Activated T-cell treated with anti-CD3 and anti-CD28 coated beads for 48 hours (primary cell): ENCODE data around the gene FOXC1.

Experiments
- DNase-seq: peaks from one replicate; pipeline ENCODE4 v3.0.0-alpha.2; 2020; ENCODE audit warnings: low read depth

The FOXC1 gene

GRCh38 chr6:1624058-1624850 is 14.5 kb downstream of the FOXC1 start:
- no peak for DNase-seq

DNA sequence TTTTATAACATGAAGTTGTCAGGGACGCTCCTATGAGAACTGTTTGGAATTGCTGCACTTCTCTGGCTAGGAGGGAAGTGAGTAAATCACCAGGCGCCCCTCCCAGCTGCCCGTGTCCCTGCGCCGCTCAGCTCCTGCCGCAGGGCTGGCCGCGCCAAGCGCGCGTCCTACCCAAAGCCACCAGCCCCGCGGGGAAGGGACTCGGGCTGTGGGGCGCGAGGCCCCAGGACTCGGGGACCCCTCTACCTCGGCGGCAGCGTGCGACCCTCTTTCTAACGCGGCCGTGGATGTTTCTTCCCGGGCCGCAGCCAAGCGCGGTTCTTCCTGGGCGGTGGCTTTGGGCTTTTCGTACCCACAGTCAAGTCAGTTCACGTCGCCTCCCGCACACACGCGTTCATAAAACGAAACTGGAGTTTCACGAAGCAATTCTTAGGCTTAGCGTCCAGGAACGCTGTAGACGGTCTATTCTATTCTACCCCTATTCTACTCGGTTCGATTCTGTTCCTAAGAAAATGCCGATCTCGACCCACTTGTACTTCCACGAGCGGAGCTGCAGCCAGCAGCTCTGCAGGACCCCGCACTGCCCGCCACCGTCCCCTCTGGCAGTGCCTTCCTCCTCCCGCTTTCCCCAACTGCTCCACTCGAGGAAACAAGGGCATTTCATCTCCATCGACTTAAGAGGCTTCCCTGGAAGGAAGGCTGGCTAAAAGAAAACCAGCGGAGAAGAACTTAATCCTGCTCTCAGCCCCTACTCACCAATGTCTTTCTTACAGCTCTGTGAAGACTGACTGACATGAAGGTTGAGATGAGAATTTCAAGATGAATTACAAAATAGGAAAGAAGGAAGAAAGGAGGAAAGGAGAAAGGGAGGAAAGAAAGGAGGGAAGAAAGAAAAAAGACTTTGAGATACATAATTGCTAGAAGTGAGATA is 15.4 kb downstream of the FOXC1 start:
- no peak for DNase-seq

DNA sequence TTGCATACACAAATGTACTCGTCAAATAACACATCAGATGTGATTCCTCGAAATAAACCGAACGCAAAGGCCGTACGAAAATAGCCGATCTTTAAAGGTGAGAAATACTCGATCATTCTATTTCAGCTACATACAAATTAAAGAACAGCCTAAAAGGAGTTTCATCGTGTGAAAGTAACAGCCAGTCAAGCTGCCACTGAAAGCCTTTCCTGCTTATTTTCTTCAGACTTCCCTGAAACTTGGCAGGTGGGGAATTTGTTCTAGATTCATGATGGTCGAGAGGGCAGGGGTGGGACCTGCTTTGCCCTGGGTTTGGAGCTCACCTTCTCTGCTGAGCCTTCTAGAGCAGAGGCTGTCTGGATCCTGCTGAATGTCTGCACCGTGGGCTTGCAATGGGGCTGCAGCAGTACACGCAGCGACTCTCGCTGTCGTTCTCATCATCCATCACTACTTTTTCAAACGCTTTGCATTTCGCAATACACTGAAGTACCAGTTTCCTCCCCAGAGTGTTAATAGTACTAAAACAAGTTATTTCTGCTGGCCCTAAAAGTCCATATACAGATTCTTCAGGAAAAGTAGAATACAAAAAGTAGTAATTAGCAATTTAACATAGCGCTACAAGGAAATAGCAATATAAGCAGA is 16.2 kb downstream of the FOXC1 start:
- no peak for DNase-seq

- no peak for DNase-seq
Measured at GRCh38 chr6:1626481-1626880, 16.8 kb downstream of the FOXC1 start.

DNA sequence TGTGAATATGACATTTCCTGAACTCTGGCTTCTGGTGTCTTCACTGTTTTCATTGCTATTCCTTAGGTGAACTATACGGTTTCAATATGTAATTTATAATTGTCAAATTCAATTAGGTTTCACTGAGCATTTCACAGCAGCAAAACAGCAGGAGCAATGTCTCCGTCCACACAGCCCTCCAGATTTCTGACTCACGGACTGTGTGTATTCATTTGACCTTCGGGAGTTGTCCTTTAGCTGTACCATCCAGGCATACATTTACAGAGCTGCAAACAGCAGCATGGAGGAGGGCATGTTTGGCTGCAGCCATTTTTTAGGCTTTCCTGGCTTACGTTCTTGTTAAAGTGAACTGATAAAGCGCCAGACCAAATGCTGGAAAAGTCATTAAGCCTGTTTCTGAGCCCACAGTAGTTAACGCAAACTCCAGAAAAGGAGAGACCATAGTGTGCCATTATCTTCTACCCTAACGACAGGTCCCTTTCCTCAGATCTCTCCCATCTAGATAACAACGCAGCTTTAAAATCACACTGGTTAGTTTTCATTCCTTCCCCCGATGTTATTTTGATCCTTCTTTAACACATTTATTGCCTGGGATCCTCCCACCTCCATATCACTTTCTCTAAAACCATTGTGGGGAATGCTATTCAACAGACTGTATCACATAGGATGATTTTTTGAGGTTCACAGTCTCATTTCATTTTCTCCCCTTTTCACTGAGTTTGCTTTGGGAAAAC is 18.3 kb downstream of the FOXC1 start:
- DNase-seq: no peak

DNA sequence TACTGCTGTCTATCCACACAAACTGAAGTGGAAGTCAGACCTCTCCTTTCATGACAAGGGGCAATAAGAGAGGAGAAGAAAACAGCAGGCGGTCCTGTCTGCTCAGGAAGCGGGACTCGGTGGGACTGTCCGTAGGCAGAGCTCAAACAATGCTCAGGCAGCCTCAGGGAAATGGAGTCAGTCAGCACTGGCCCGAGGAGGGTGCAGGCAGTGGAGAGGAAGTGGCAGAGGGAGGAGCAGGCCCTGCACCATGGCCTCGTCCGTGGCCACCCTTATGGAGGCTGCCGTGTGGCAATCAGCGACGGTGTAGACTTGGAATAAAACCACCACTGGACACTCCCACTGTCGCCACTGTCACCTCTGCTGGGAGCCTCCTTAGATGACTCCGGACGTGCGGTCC is 19.6 kb downstream of the FOXC1 start:
- DNase-seq: no peak

DNA sequence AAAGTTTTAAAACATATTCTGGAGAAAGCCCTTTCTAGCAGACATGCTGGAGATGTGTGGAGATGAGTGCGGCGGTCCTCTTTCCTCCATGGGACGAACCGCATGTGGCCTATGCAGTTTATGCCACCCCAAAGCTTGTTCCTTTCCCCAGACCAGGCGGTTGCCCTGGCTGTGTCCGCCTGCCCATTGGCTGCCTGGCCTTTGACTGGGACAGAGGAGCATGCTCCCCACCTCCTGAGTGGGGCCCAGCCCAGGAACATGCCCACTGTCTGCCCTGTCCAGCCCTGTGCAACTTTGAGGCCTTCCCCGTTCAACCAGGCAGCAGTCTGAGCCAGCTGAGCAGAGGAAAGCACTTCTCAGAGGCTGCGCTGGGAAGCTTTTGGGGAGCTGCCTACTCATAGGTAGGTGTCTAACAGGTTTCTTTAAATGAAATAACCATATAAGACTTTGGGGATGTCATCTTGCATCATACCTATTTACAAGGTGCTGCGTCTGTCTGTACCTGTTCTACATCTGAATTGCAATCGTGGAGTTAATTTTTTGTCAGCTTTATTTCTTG is 20.6 kb downstream of the FOXC1 start:
- no peak for DNase-seq

- DNase-seq: no peak
Measured at GRCh38 chr6:1630771-1631217, 21.1 kb downstream of the FOXC1 start.

DNA sequence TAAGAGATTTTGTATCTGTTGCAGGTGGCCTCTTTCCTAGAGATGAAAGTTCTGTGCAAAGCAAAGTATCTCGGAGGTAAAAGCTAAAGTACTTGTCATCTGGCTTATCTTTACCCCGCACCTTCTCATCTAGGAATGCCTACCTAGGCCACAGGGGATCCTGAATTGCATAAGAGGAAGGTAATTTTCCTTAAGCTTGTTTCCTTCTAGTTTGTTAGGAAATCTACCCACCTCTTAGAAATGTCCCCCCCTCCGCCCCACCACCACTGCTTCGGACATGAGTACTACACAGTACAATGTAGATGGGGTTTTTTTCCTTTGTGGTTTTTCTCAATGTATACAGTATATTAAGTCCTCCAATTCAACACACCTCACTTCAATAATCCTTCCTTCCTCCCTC is 21.5 kb downstream of the FOXC1 start:
- no peak for DNase-seq

GRCh38 chr6:1633366-1634021 is 23.8 kb downstream of the FOXC1 start:
- DNase-seq: no peak

- no peak for DNase-seq
Measured at GRCh38 chr6:1634081-1634480, 24.4 kb downstream of the FOXC1 start.

- DNase-seq: no peak
Measured at GRCh38 chr6:1635305-1636010, 25.7 kb downstream of the FOXC1 start.

- no peak for DNase-seq
Measured at GRCh38 chr6:1636272-1636825, 26.6 kb downstream of the FOXC1 start.

DNA sequence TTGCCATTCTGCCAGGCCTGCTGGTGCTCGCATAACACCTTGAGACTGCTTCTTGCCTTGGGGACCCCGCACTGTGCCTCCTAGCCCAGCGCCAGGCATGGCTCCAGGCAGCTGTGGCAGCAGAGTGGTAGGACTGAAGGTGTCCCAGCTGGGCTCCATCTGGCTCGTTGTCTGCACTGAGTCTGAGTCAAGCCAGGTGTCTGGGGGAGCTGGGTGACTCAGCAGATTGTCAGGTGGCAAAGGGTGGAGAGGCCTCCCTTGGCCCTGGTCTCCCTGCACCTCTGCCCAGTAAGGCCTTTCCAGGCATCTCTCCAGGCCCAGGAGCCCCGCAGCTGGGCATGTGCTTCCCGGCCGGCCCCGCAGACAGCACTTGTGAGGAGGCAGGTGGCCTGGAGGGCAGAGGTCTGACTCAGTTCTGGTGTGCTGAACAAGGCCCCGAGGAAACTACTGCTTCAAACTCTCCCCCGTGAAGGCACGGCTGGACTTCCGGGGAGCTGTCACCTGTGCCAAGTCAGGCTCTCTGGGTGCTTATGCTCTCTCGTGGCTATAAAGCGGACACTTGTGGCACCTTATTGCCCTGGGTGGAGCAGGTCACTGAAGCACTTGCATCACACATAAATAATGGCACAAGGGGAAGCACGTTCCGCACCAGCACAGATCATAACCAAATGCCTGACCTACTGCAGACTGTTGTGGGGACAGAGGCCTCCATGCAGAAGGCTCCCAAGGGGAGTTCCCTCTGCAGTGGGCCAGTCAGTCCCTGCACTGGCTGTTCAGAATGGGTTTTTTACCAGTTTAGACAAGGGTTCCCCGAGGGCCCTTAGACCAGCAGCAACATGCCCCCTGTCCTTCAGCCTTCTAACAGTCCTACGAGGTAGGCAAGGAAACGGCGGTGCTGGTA is 27.5 kb downstream of the FOXC1 start:
- no peak for DNase-seq

- DNase-seq: no peak
Measured at GRCh38 chr6:1639430-1639829, 29.7 kb downstream of the FOXC1 start.

- no peak for DNase-seq
Measured at GRCh38 chr6:1640476-1640875, 30.8 kb downstream of the FOXC1 start.

DNA sequence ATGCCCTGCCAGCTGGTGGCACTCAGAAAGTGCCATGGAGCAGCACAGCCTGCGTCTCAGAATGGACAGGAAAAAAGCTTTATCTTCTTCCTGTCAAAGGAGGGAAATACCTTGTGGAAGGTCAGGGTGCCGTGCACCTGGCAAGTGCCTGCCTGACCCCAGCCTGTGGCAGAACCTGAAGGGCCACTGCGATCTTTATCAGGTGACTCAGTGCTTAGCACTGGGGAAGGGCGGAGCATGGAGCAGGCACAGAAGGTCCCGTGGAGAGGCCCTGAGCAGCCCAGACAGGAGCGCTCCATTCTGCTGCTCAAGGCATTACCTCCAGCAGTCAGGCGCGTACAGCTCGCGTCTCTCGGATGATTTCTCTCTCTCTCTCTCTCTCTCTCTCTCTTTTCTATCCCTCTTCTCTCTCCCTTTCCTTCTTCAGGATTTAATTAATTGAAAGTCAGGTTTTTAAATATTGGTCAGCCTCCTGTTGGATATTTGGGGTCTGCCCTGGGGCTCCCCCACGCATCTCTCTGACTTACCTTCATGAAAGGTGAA is 31.7 kb downstream of the FOXC1 start:
- no peak for DNase-seq

- no peak for DNase-seq
Measured at GRCh38 chr6:1643111-1643510, 33.4 kb downstream of the FOXC1 start.
